ENCODE data around the gene NQO2.
"Not testable (repeated sequence)": the region's sequence is repeated elsewhere in the genome, so short reads cannot be mapped to it uniquely, and the experiment has no call there.

The NQO2 gene

DNA sequence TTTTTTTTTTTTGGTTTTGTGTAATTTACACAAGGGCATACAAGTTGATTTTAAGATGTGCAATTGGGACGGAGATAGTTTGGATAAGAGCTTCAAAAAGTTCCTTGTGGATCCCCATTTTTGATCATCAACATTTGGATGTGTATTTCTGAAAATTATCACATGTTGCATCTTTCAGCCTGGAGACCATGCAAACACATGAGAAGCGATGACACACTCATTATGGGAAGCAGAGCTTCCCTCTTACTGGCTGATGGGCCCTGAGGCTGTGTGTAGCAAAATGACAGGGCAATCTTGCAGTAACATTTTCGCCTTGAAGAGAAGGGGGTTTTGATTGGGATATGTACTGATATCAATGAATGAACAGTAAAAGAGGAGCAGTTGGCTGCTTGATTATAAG is 46.6 kb downstream of the NQO2 start:
- no peak overlapping the region for H2AK5ac ChIP-seq (ENCODE audit: low read length, severe bottlenecking)
- no peaks in the 10 kb centered on the region for H3K79me1 ChIP-seq (replicated peaks; ENCODE audit: low read length, poor library complexity, severe bottlenecking)
- no peak overlapping the region for H2BK5ac ChIP-seq (ENCODE audit: low read depth, low read length, poor library complexity, severe bottlenecking)
- H3K18ac ChIP-seq (ENCODE audit: low read depth in 1 of 2, low read length in 2 of 2): no peak overlapping the region
- H2BK15ac ChIP-seq (ENCODE audit: low read depth, poor library complexity, severe bottlenecking): no peak overlapping the region
- H2AFZ ChIP-seq (ENCODE audit: low read depth, low read length): no peak overlapping the region
- no peak overlapping the region for H2BK12ac ChIP-seq (ENCODE audit: low read length in 2 of 2)
- no peak overlapping the region for H3K27ac ChIP-seq (ENCODE audit: low read length, poor library complexity, severe bottlenecking)
- no peak overlapping the region for H4K91ac ChIP-seq (ENCODE audit: low read length)
- no peak overlapping the region for H3K23ac ChIP-seq (ENCODE audit: low read length in 2 of 2)
- DNase-seq: no peak
- no peaks in the 10 kb centered on the region for H3K36me3 ChIP-seq (ENCODE audit: control insufficient read depth in 1 of 2, insufficient read depth in 2 of 2, low read depth in 1 of 2, low read length in 2 of 2)
- H3K4me3 ChIP-seq (ENCODE audit: insufficient read depth in 1 of 2, low read depth in 1 of 2, low read length in 2 of 2): no peak overlapping the region
- no peaks in the 10 kb centered on the region for H3K9me3 ChIP-seq (ENCODE audit: control insufficient read depth, low read length)
- no peak overlapping the region for H2BK120ac ChIP-seq (ENCODE audit: low read depth, low read length)
- H3K9ac ChIP-seq (ENCODE audit: low read length): no peak overlapping the region
- no peak overlapping the region for H3K4ac ChIP-seq (ENCODE audit: low read depth in 1 of 2, low read length in 2 of 2)
- 87% methylated on average over 3 of the region's 3 CpGs for WGBS
- H3K4me2 ChIP-seq (ENCODE audit: low read length, poor library complexity, severe bottlenecking): no peak overlapping the region
- peaks cover 0 to 7% of the 10 kb centered on the region in 2 experiments for H3K27me3 ChIP-seq (ENCODE audit: control insufficient read depth in 1 of 2, insufficient read depth in 1 of 2, low read length in 2 of 2)
- no peak overlapping the region for H4K8ac ChIP-seq (ENCODE audit: low read length)
- H3K14ac ChIP-seq (ENCODE audit: low read length in 2 of 2): no peak overlapping the region
- no peaks in the 10 kb centered on the region for H3K4me1 ChIP-seq (ENCODE audit: control insufficient read depth, insufficient read depth, low read depth, low read length)

- peak overlapping the region in 1 of 2 experiments; percentile 10 for H3K23ac ChIP-seq (ENCODE audit: low read length in 2 of 2)
- WGBS: 97% methylated on average over 3 of the region's 4 CpGs
These were observed 48.3 kb downstream of the NQO2 start for GRCh38 chr6:3048009-3048408.

GRCh38 chr6:3052481-3053230 is 53.0 kb downstream of the NQO2 start:
- no peak overlapping the region for H4K91ac ChIP-seq (ENCODE audit: low read length)
- no peak overlapping the region for H3K4me2 ChIP-seq (ENCODE audit: low read length, poor library complexity, severe bottlenecking)
- no peak overlapping the region for H2BK120ac ChIP-seq (ENCODE audit: low read depth, low read length)
- no peak overlapping the region for H2BK15ac ChIP-seq (ENCODE audit: low read depth, poor library complexity, severe bottlenecking)
- H2BK12ac ChIP-seq (ENCODE audit: low read length in 2 of 2): no peak overlapping the region
- peak overlapping the region; percentile 40 for H3K9ac ChIP-seq (ENCODE audit: low read length)
- no peaks in the 10 kb centered on the region for H3K9me3 ChIP-seq (ENCODE audit: control insufficient read depth, low read length)
- no peak overlapping the region for H2AFZ ChIP-seq (ENCODE audit: low read depth, low read length)
- peaks cover 4% of the 10 kb centered on the region for H3K4me1 ChIP-seq (ENCODE audit: control insufficient read depth, insufficient read depth, low read depth, low read length)
- H3K18ac ChIP-seq (ENCODE audit: low read depth in 1 of 2, low read length in 2 of 2): no peak overlapping the region
- H3K79me1 ChIP-seq (replicated peaks; ENCODE audit: low read length, poor library complexity, severe bottlenecking): no peaks in the 10 kb centered on the region
- no peak for DNase-seq
- H3K36me3 ChIP-seq (ENCODE audit: control insufficient read depth in 1 of 2, insufficient read depth in 2 of 2, low read depth in 1 of 2, low read length in 2 of 2): no peaks in the 10 kb centered on the region
- peak overlapping the region in 1 of 2 experiments; percentile 72 for H3K4me3 ChIP-seq (ENCODE audit: insufficient read depth in 1 of 2, low read depth in 1 of 2, low read length in 2 of 2)
- peaks cover 0 to 9% of the 10 kb centered on the region in 2 experiments for H3K27me3 ChIP-seq (ENCODE audit: control insufficient read depth in 1 of 2, insufficient read depth in 1 of 2, low read length in 2 of 2)
- peak overlapping the region; percentile 42 for H4K8ac ChIP-seq (ENCODE audit: low read length)
- H3K27ac ChIP-seq (ENCODE audit: low read length, poor library complexity, severe bottlenecking): no peak overlapping the region
- no peak overlapping the region for H3K4ac ChIP-seq (ENCODE audit: low read depth in 1 of 2, low read length in 2 of 2)
- H2AK5ac ChIP-seq (ENCODE audit: low read length, severe bottlenecking): no peak overlapping the region
- H3K14ac ChIP-seq (ENCODE audit: low read length in 2 of 2): no peak overlapping the region
- 87% methylated on average over 17 of the region's 17 CpGs for WGBS
- H2BK5ac ChIP-seq (ENCODE audit: low read depth, low read length, poor library complexity, severe bottlenecking): no peak overlapping the region
- no peak overlapping the region for H3K23ac ChIP-seq (ENCODE audit: low read length in 2 of 2)

More at GRCh38 chr6:3048009-3048408, 48.3 kb downstream of the NQO2 start:
- H2BK120ac ChIP-seq (ENCODE audit: low read depth, low read length); H3K9me3 ChIP-seq (ENCODE audit: control insufficient read depth, low read length); H3K14ac ChIP-seq (ENCODE audit: low read length in 2 of 2); H3K36me3 ChIP-seq (ENCODE audit: control insufficient read depth in 1 of 2, insufficient read depth in 2 of 2, low read depth in 1 of 2, low read length in 2 of 2); H2AK5ac ChIP-seq (ENCODE audit: low read length, severe bottlenecking); H4K91ac ChIP-seq (ENCODE audit: low read length); H3K4ac ChIP-seq (ENCODE audit: low read depth in 1 of 2, low read length in 2 of 2); DNase-seq; H3K4me1 ChIP-seq (ENCODE audit: control insufficient read depth, insufficient read depth, low read depth, low read length); H3K27me3 ChIP-seq (ENCODE audit: control insufficient read depth in 1 of 2, insufficient read depth in 1 of 2, low read length in 2 of 2); H2BK12ac ChIP-seq (ENCODE audit: low read length in 2 of 2); H3K4me2 ChIP-seq (ENCODE audit: low read length, poor library complexity, severe bottlenecking); H3K4me3 ChIP-seq (ENCODE audit: insufficient read depth in 1 of 2, low read depth in 1 of 2, low read length in 2 of 2); H3K27ac ChIP-seq (ENCODE audit: low read length, poor library complexity, severe bottlenecking); H3K9ac ChIP-seq (ENCODE audit: low read length); H2BK5ac ChIP-seq (ENCODE audit: low read depth, low read length, poor library complexity, severe bottlenecking); H2BK15ac ChIP-seq (ENCODE audit: low read depth, poor library complexity, severe bottlenecking); H2AFZ ChIP-seq (ENCODE audit: low read depth, low read length); H3K79me1 ChIP-seq (replicated peaks; ENCODE audit: low read length, poor library complexity, severe bottlenecking); H4K8ac ChIP-seq (ENCODE audit: low read length); H3K18ac ChIP-seq (ENCODE audit: low read depth in 1 of 2, low read length in 2 of 2): not testable (repeated sequence)

DNA sequence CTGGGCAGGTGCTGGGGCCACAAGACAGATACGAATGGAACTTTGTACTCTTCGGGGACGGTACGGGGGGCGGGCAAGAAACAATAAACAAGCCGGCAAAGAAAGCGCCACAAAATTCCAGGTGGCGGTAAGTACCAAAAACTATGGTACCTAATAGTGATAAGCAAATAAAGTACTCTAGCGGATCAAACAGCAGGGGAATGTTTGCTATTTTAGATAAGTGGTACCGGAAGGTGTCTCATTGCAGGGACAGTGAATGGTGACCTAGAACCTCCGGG is 53.5 kb downstream of the NQO2 start:
- Histone ChIP-seq H2BK120ac (ENCODE audit: low read depth, low read length) (no peak overlapping the region), H3K27me3 (ENCODE audit: control insufficient read depth in 1 of 2, insufficient read depth in 1 of 2, low read length in 2 of 2) (peaks cover 0 to 9% of the 10 kb centered on the region in 2 experiments), H4K8ac (ENCODE audit: low read length) (no peak overlapping the region), H3K9me3 (ENCODE audit: control insufficient read depth, low read length) (no peaks in the 10 kb centered on the region), H4K91ac (ENCODE audit: low read length) (no peak overlapping the region), H3K18ac (ENCODE audit: low read depth in 1 of 2, low read length in 2 of 2) (peak overlapping the region in 1 of 2 experiments; percentile 68), H2BK5ac (ENCODE audit: low read depth, low read length, poor library complexity, severe bottlenecking) (no peak overlapping the region), H2BK12ac (ENCODE audit: low read length in 2 of 2) (no peak overlapping the region), H2AFZ (ENCODE audit: low read depth, low read length) (peak overlapping the region; percentile 61), H3K79me1 (replicated peaks; ENCODE audit: low read length, poor library complexity, severe bottlenecking) (no peaks in the 10 kb centered on the region), H3K23ac (ENCODE audit: low read length in 2 of 2) (no peak overlapping the region), H2AK5ac (ENCODE audit: low read length, severe bottlenecking) (no peak overlapping the region), H3K4me2 (ENCODE audit: low read length, poor library complexity, severe bottlenecking) (peak overlapping the region; percentile 14), H3K14ac (ENCODE audit: low read length in 2 of 2) (no peak overlapping the region), H3K4me1 (ENCODE audit: control insufficient read depth, insufficient read depth, low read depth, low read length) (peaks cover 4% of the 10 kb centered on the region), H2BK15ac (ENCODE audit: low read depth, poor library complexity, severe bottlenecking) (no peak overlapping the region), H3K9ac (ENCODE audit: low read length) (peak overlapping the region; percentile 55), H3K4me3 (ENCODE audit: insufficient read depth in 1 of 2, low read depth in 1 of 2, low read length in 2 of 2) (peak overlapping the region; percentile 8 to 72), H3K4ac (ENCODE audit: low read depth in 1 of 2, low read length in 2 of 2) (no peak overlapping the region), H3K27ac (ENCODE audit: low read length, poor library complexity, severe bottlenecking) (no peak overlapping the region), H3K36me3 (ENCODE audit: control insufficient read depth in 1 of 2, insufficient read depth in 2 of 2, low read depth in 1 of 2, low read length in 2 of 2) (no peaks in the 10 kb centered on the region)
- 81% methylated on average over 11 of the region's 11 CpGs for WGBS
- DNase-seq: no peak
